Urinary bladder (tissue), 4 donors: Measurements from ENCODE around the gene MACROD2. TPM values are rescaled to one million over a fixed set of nuclear protein-coding genes. Genes with fewer than 3 reads are reported as not detected.

Experiments
- DNase-seq: peaks from one replicate; pipeline ENCODE4 v3.0.0-alpha.2; 2015; ENCODE audit errors: extremely low spot score
- H3K27ac ChIP-seq: one replicate; pipeline ENCODE4 v1.5.1; 2013; ENCODE audit warnings: low read depth, mild to moderate bottlenecking, moderate library complexity
- H3K36me3 ChIP-seq: one replicate; pipeline ENCODE4 v1.6.1; 2013; ENCODE audit warnings: mild to moderate bottlenecking, moderate library complexity; ENCODE audit not compliant: insufficient read depth
- H3K4me1 ChIP-seq: one replicate; pipeline ENCODE4 v1.6.1; 2013; ENCODE audit warnings: mild to moderate bottlenecking, moderate library complexity; ENCODE audit not compliant: insufficient read depth
- H3K4me3 ChIP-seq: one replicate; pipeline ENCODE4 v1.5.1; 2013; ENCODE audit warnings: low read depth, low read length
- WGBS: extraction: QIAGEN DNeasy Blood & Tissue Kit; methylation state at CpG from one replicate; pipeline ENCODE4 v1.1.7; 2013; 5-methylcytosine and 5-hydroxymethylcytosine counted together
- polyA plus RNA-seq: library from polyadenylated mRNA; stranded (reverse); fragments of 200-250 nt; gene quantifications from one replicate; pipeline ENCODE4 v1.2.3, GENCODE V29; 2013
- total RNA-seq: library from RNA; depleted of rRNA; stranded (reverse); fragments of >200 nt; gene quantifications from one replicate; pipeline ENCODE4 v1.2.3, GENCODE V29; 2014
- donor health status: healthy with polysubstance abuse.
- donor health status: healthy.

The MACROD2 gene
- total and polyA plus RNA-seq, 2 donors: 3.0 to 28.2 TPM

DNA sequence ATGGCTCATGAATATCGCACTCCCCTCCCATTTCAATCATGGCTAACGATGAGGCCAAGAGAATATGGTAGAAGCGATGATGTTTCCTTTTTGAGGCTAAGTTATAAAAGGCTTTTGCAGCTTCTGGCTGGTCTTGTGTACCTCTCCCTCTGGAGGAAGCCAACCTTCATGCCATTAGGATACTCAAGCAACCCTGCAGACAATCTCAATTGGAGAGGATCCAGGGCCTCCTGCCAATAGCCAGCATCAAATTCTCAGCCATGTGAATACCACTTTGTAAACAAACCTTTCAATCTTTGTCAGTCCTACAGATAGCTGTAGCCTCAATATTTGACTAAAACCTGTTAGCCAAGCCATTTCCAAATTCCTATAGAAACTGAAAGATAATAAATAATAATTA lies 1839.5 kb downstream of the MACROD2 start:
- 93% methylated on average over 3 of the region's 3 CpGs for WGBS

GRCh38 chr20:15835811-15836210 lies 1840.5 kb downstream of the MACROD2 start:
- H3K4me3 ChIP-seq: no peak overlapping the region
- 68% methylated on average over 1 of the region's 1 CpG for WGBS
- H3K4me1 ChIP-seq: no peaks in the 10 kb centered on the region
- H3K36me3 ChIP-seq: no peaks in the 10 kb centered on the region
- no peak overlapping the region for H3K27ac ChIP-seq
- no peak for DNase-seq

More for the DNA sequence above, 1839.5 kb downstream of the MACROD2 start:
- H3K27ac ChIP-seq: no peak overlapping the region
- no peak for DNase-seq
- H3K4me3 ChIP-seq: no peak overlapping the region
- no peaks in the 10 kb centered on the region for H3K4me1 ChIP-seq
- no peaks in the 10 kb centered on the region for H3K36me3 ChIP-seq

DNA sequence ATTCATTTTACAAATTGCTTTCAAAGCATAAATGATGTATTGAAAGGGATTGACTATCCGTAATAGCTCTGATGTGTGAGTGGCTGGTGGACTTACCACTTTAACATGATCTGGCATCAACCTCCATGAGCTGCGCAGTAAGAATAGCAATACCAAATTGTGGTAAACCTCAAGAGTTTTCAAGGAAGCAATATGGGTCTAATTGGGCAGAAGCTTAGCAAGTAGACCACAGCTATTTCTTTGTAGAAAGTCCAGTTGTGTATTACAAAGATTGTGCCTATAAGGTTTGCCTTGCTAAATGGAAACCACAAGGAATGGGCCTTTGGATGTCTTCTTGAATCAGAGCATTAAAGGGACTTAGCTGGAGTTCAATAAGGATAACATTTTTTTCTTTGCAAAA lies 1841.3 kb downstream of the MACROD2 start:
- no peak overlapping the region for H3K4me3 ChIP-seq
- 91% methylated on average over 2 of the region's 2 CpGs for WGBS
- no peak for DNase-seq

DNA sequence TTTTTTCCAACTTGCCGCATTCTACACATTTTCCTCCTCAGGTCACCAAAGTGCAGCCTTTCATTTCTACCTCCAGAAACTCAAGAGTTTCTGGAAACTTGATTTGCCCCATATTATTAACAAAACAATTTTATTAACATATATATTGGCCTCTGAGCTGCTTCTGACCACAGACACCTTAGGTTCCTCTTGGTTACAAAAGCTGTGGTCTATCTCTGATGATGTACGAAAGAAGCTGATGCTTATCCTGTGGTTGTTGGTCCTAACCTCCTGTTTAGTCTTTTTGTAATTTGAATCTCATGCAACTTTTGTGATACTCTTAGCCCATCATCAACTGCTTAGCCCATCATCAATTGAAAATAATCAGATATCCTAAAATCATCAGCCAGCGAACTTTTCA lies 1842.2 kb downstream of the MACROD2 start:
- Histone ChIP-seq H3K4me3 (no peak overlapping the region), H3K4me1 (no peaks in the 10 kb centered on the region), H3K36me3 (no peaks in the 10 kb centered on the region), H3K27ac (no peak overlapping the region)
- 95% methylated on average over 3 of the region's 3 CpGs for WGBS
- no peak for DNase-seq

More for the DNA sequence above, 1841.3 kb downstream of the MACROD2 start:
- Histone ChIP-seq H3K36me3 (no peaks in the 10 kb centered on the region), H3K27ac (no peak overlapping the region), H3K4me1 (no peaks in the 10 kb centered on the region)

DNA sequence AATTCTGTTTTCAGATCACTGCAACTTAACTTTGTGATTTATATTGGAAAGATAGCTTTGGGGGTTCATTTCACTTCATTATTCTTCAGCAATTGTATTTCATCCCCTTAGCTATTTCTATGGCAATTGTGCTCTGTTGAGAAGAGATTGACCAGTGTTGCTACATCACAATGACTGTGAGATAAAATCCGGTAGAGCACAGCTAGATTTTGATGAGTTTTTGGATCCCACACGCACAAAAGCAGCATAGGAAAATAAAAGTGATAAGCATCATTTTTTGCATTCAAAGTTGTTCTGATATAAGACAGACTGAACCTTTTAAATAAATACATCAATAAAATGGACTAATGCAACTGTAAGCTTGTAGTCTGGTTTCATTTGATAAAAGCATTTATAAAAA lies 1843.2 kb downstream of the MACROD2 start:
- no peak overlapping the region for H3K4me3 ChIP-seq
- DNase-seq: no peak
- H3K36me3 ChIP-seq: no peaks in the 10 kb centered on the region
- H3K4me1 ChIP-seq: no peaks in the 10 kb centered on the region
- WGBS: 77% methylated on average over 2 of the region's 2 CpGs
- no peak overlapping the region for H3K27ac ChIP-seq

GRCh38 chr20:15840636-15841301 lies 1845.5 kb downstream of the MACROD2 start:
- Histone ChIP-seq H3K36me3 (no peaks in the 10 kb centered on the region), H3K4me3 (no peak overlapping the region), H3K27ac (no peak overlapping the region), H3K4me1 (no peaks in the 10 kb centered on the region)
- WGBS: 40% methylated on average over 4 of the region's 4 CpGs
- DNase-seq: no peak

DNA sequence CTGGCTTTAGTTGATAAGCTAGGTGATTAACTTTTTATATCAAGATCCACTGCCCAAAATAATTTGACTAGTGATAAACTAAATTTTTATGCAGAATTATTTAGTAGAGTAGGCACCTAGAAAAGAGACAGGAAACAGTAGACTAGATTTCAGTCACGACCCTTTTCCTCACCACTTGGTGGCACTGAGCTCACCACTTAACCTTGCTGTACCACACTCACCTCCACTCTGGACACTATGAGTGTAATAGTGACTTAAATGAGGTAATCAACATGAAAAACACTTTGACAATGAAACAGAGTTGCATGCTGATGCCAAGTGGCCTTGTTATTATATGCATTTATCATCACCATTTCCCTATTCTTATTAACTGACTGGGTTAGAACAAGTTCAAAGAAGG lies 1847.6 kb downstream of the MACROD2 start:
- Histone ChIP-seq H3K4me3 (no peak overlapping the region), H3K4me1 (no peaks in the 10 kb centered on the region), H3K36me3 (no peaks in the 10 kb centered on the region), H3K27ac (no peak overlapping the region)
- DNase-seq: no peak
- WGBS: 80% methylated on average over 1 of the region's 1 CpG

DNA sequence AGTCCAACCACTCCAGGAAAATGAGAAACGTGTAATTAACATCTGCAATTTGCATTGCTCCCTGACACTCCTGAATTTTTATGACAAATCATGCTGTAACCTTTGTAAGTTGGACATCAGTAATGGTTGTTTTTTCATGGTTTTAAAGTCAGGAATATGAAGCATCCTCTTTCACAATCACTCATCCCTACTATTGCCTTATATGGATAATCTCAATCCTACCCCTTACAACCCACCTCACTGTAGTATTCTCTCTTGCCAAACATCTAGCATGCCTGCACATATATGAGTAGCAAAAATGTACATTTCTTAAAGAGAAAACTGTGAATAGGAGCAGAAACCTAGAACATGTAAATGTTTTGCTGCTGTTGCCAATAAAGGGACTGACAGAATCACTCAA lies 1848.5 kb downstream of the MACROD2 start:
- 87% methylated on average over 1 of the region's 1 CpG for WGBS
- H3K36me3 ChIP-seq: no peaks in the 10 kb centered on the region
- DNase-seq: no peak
- H3K4me3 ChIP-seq: no peak overlapping the region
- H3K27ac ChIP-seq: no peak overlapping the region
- H3K4me1 ChIP-seq: no peaks in the 10 kb centered on the region

GRCh38 chr20:15847196-15847784 lies 1852.0 kb downstream of the MACROD2 start:
- Histone ChIP-seq H3K4me3 (no peak overlapping the region), H3K27ac (no peak overlapping the region), H3K36me3 (no peaks in the 10 kb centered on the region), H3K4me1 (no peaks in the 10 kb centered on the region)
- no peak for DNase-seq
- WGBS: 60% methylated on average over 8 of the region's 8 CpGs

GRCh38 chr20:15848126-15848525 lies 1852.8 kb downstream of the MACROD2 start:
- DNase-seq: no peak
- 88% methylated on average over 3 of the region's 3 CpGs for WGBS
- Histone ChIP-seq H3K27ac (no peak overlapping the region), H3K4me3 (no peak overlapping the region), H3K4me1 (no peaks in the 10 kb centered on the region), H3K36me3 (no peaks in the 10 kb centered on the region)

DNA sequence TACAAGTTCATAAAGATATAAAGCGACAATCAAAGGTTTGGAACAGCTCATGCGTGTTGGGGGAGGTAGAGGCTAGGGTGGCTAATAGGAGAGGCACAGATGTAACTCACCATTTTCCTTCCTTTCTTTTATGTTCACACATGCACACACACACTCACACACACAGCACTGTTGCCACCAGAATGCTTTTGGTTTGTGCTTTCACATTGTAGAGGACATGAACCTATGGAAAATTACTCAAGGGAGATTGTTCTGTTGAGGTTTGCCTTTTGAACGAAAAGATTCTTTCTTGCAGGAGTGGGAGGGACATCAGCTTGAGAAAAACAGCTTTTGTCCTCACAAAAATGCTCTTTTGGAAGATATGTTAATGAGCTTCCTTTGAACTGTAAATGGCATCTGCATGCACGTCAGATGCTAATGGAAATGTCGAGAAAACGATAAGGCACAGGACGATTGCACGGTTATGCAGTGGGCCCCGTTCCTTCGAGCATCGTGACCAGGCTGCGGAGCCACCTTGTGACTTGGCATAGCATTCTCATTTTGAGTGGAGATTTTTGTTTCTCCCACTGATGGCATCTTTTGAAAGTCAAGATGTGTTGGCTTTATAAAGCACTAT lies 1853.8 kb downstream of the MACROD2 start:
- Histone ChIP-seq H3K4me3 (no peak overlapping the region), H3K4me1 (no peaks in the 10 kb centered on the region), H3K36me3 (no peaks in the 10 kb centered on the region), H3K27ac (no peak overlapping the region)
- 80% methylated on average over 12 of the region's 12 CpGs for WGBS
- no peak for DNase-seq

DNA sequence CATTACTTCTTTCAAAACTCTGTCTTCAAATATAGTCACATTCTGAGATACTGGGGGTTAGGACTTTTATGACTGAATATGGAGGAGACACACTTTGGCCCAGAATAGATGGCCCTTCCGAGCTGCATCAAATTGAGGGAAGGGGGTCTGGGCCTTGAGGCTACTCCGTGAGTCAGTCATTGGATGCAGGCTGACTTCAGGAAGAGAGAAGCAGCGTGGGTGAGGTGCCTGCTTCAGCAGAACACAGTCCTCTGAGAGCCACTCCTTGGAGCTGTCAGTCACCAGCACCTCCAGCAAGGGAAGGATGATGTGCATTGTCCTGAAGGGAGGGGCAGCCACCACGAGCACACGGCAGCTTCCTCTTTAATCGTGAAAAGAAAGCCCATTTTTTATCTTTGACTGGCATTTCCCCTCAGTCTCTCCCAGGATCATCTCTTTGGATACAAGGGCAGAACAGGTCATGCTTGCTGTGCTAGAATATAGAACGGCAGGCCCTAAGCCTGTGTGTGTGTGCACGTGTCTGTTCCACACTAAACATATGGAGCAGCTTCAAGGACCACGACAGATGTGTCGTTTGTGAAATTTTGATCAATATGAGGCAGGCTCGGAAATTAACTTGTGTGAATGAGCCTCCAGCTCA lies 1856.4 kb downstream of the MACROD2 start:
- WGBS: 83% methylated on average over 11 of the region's 11 CpGs
- Histone ChIP-seq H3K27ac (no peak overlapping the region), H3K4me1 (no peaks in the 10 kb centered on the region), H3K4me3 (no peak overlapping the region), H3K36me3 (no peaks in the 10 kb centered on the region)
- no peak for DNase-seq

GRCh38 chr20:15854911-15855310 lies 1859.6 kb downstream of the MACROD2 start:
- H3K4me1 ChIP-seq: no peaks in the 10 kb centered on the region
- H3K27ac ChIP-seq: no peak overlapping the region
- no peak overlapping the region for H3K4me3 ChIP-seq
- no peaks in the 10 kb centered on the region for H3K36me3 ChIP-seq
- DNase-seq: no peak
- whole genome bisulfite sequencing: 85% methylated on average over 2 of the region's 2 CpGs
